Activated T-helper 1 cell treated with anti-CD3 and anti-CD28 coated beads, Interleukin-12 subunit alpha, Interleukin-12 subunit beta, Interleukin-2, Interleukin-4 antibody, amounts not matched to agents 30 ng/mL and 10 ng/mL and 1 ng/mL, durations not matched to agents 14 hours and 24 hours and 36 hours (primary cell): Measurements from ENCODE around the gene IP6K2. TPM values are rescaled to one million over a fixed set of nuclear protein-coding genes. Genes with fewer than 3 reads are reported as not detected.

ENCODE experiments used
- DNase-seq: peaks from one replicate; pipeline ENCODE4 v3.0.0; 2021; ENCODE audit warnings: low spot score
- H3K27ac Mint-ChIP-seq: one replicate; pipeline ENCODE4 v1.8.0; 2021; ENCODE audit warnings: mild to moderate bottlenecking, mixed read lengths
- H3K27me3 Mint-ChIP-seq: one replicate; pipeline ENCODE4 v1.8.0; 2022; ENCODE audit warnings: mild to moderate bottlenecking, moderate library complexity, mixed read lengths; ENCODE audit not compliant: insufficient read depth
- H3K36me3 Mint-ChIP-seq: one replicate; pipeline ENCODE4 v1.8.0; 2021; ENCODE audit warnings: low read depth, mixed read lengths
- H3K4me1 Mint-ChIP-seq: one replicate; pipeline ENCODE4 v1.8.0; 2021; ENCODE audit warnings: low read depth, mixed read lengths
- H3K4me3 Mint-ChIP-seq: one replicate; pipeline ENCODE4 v1.8.0; 2021; ENCODE audit warnings: mild to moderate bottlenecking, moderate library complexity, mixed read lengths
- H3K9me3 Mint-ChIP-seq: one replicate; pipeline ENCODE4 v1.8.0; 2021; ENCODE audit warnings: mixed read lengths
- intact Hi-C: fragments of 100-400 bp; cut with micrococcal nuclease; formaldehyde crosslinking; loops from one replicate; pipeline ENCODE4 v1.15.1; 2024
- total RNA-seq: library from RNA; stranded (reverse); gene quantifications from 2 replicates; pipeline ENCODE4 v1.2.3, GENCODE V29; 2022

IP6K2 gene
- total RNA-seq, 1 donor from 2014 or later, result 61.0 TPM

- Mint-ChIP-seq H3K4me3 (no peak overlapping the region), H3K36me3 (peaks cover 4% of the 10 kb centered on the region), H3K9me3 (no peaks in the 10 kb centered on the region), H3K4me1 (peaks cover 7% of the 10 kb centered on the region), H3K27ac (no peak overlapping the region), H3K27me3 (peaks cover 2% of the 10 kb centered on the region)
- DNase-seq, result no peak
- intact Hi-C loops, result no loop called here
Measured at GRCh38 chr3:48650723-48651122, 66.3 kb downstream of the IP6K2 start.

- DNase-seq, result no peak
- Mint-ChIP-seq H3K4me1 (no peaks in the 10 kb centered on the region), H3K36me3 (no peaks in the 10 kb centered on the region), H3K4me3 (no peak overlapping the region), H3K9me3 (no peaks in the 10 kb centered on the region), H3K27me3 (no peaks in the 10 kb centered on the region), H3K27ac (no peak overlapping the region)
- intact Hi-C loops, result no loop called here
Measured at GRCh38 chr3:48648188-48648850, 68.7 kb downstream of the IP6K2 start.

DNA sequence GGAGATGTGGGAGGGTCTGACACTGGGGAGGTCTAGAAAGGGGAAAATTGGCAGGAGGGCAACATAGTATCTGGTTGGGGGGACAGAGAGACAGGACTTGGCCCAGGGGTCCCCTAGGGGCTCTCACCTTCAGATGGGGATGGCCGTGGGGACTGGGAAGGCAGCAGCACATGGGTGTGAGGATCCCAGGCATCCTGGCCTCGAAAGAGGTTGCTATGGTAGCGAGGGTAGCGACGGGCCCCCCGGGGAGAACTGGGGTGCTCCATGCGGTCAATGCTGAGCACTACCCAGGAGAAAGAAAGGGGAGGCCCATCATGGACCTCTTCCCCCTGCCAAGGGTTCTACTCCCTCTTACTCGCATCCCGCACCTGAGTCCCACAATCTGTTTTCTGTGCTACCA is 69.3 kb downstream of the IP6K2 start:
- intact Hi-C loops, result no loop called here
- no peak for DNase-seq
- no peak overlapping the region for H3K27ac Mint-ChIP-seq
- H3K4me3 Mint-ChIP-seq, result no peak overlapping the region
- no peaks in the 10 kb centered on the region for H3K9me3 Mint-ChIP-seq
- no peaks in the 10 kb centered on the region for H3K4me1 Mint-ChIP-seq
- no peaks in the 10 kb centered on the region for H3K27me3 Mint-ChIP-seq
- no peaks in the 10 kb centered on the region for H3K36me3 Mint-ChIP-seq

GRCh38 chr3:48644898-48645760 is 71.9 kb downstream of the IP6K2 start:
- intact Hi-C loops, result no loop called here
- no peak overlapping the region for H3K4me3 Mint-ChIP-seq
- H3K4me1 Mint-ChIP-seq, result no peaks in the 10 kb centered on the region
- no peak for DNase-seq
- no peaks in the 10 kb centered on the region for H3K27me3 Mint-ChIP-seq
- H3K36me3 Mint-ChIP-seq, result no peaks in the 10 kb centered on the region
- no peak overlapping the region for H3K27ac Mint-ChIP-seq
- no peaks in the 10 kb centered on the region for H3K9me3 Mint-ChIP-seq

- Mint-ChIP-seq H3K9me3 (no peaks in the 10 kb centered on the region), H3K36me3 (no peaks in the 10 kb centered on the region), H3K27ac (no peak overlapping the region), H3K27me3 (no peaks in the 10 kb centered on the region), H3K4me1 (no peaks in the 10 kb centered on the region), H3K4me3 (no peak overlapping the region)
- no peak for DNase-seq
- intact Hi-C loops, result no loop called here
Measured at GRCh38 chr3:48642605-48643004, 74.4 kb downstream of the IP6K2 start.

- intact Hi-C loops, result no loop called here
- no peaks in the 10 kb centered on the region for H3K4me1 Mint-ChIP-seq
- no peak overlapping the region for H3K27ac Mint-ChIP-seq
- no peaks in the 10 kb centered on the region for H3K36me3 Mint-ChIP-seq
- no peak for DNase-seq
- H3K4me3 Mint-ChIP-seq, result no peak overlapping the region
- H3K9me3 Mint-ChIP-seq, result no peaks in the 10 kb centered on the region
- H3K27me3 Mint-ChIP-seq, result no peaks in the 10 kb centered on the region
Measured at GRCh38 chr3:48641396-48641795, 75.6 kb downstream of the IP6K2 start.

DNA sequence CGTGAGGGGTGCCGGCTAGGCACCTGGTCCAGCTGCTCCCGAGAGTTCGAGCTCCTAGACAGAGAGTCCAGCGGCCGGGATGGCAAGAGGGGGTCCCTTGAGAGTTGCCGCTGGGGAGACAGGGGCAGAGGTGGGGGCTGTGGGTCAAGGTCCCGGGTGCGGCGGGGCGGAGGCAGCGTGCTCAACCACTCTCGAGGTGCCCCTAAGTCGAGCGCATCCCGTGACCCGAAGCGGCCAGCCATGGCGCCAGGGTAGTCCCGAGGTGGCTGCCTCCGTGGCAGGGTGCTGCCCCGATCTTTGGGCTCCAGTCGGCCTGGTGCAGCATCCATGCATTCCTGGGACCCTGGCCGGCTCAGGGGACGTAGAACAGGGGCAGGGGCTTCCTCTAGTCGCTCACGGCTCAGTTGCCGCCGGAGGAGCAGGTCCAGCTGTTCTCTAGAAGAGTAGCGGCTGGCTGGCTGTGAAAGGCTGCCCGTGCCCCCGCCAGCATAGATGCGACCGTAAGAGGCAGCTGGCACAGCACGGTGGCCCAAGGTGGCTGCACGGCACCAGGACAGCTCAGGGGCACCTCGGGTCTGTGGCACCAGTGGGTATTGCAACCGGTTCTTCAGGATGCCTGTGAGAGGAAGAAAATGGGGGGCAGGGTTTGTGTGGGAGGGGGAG is 76.9 kb downstream of the IP6K2 start:
- H3K36me3 Mint-ChIP-seq, result no peaks in the 10 kb centered on the region
- intact Hi-C loops, result loop anchor here (10.0 kb wide), 1 partner anchor 235 kb away; no protein-coding TSS in a partner anchor
- H3K9me3 Mint-ChIP-seq, result no peaks in the 10 kb centered on the region
- no peak overlapping the region for H3K4me3 Mint-ChIP-seq
- no peaks in the 10 kb centered on the region for H3K27me3 Mint-ChIP-seq
- no peak overlapping the region for H3K27ac Mint-ChIP-seq
- H3K4me1 Mint-ChIP-seq, result peaks cover 6% of the 10 kb centered on the region
- DNase-seq, result no peak

Other genes starting within 250 kb of the IP6K2 start
- 90.1 and 92.5 TPM in 2 replicates for gene SHISA5, start 213.0 kb downstream of the IP6K2 start, total RNA-seq
- gene PFKFB4, start 160.4 kb downstream of the IP6K2 start, total RNA-seq, result 11.7 and 15.5 TPM in 2 replicates
- 0.21 TPM in 1 of 2 replicates, not detected in the other for gene UCN2, start 153.4 kb downstream of the IP6K2 start, total RNA-seq
- 0.39 and 0.83 TPM in 2 replicates for gene COL7A1, start 121.9 kb downstream of the IP6K2 start, total RNA-seq
- gene UQCRC1, start 107.6 kb downstream of the IP6K2 start, total RNA-seq, result 191 and 193 TPM in 2 replicates
- gene TMEM89, start 95.5 kb downstream of the IP6K2 start, total RNA-seq, result 1.6 TPM in 1 of 2 replicates, not detected in the other
- gene SLC26A6, start 81.8 kb downstream of the IP6K2 start, total RNA-seq, result 46.3 and 52.8 TPM in 2 replicates
- 11.6 and 11.7 TPM in 2 replicates for gene CELSR3, start 54.3 kb downstream of the IP6K2 start, total RNA-seq
- 40.8 and 45.5 TPM in 2 replicates for gene NCKIPSD, start 31.3 kb downstream of the IP6K2 start, total RNA-seq
- gene PRKAR2A, start 130.7 kb upstream of the IP6K2 start, total RNA-seq, result 34.7 and 38.8 TPM in 2 replicates
- 15.9 and 17.4 TPM in 2 replicates for gene SLC25A20, start 181.7 kb upstream of the IP6K2 start, total RNA-seq
- 179 and 180 TPM in 2 replicates for gene ARIH2, start 201.6 kb upstream of the IP6K2 start, total RNA-seq